ENCODE results near the gene HAUS1. TPM values are rescaled to one million over a fixed set of nuclear protein-coding genes. Genes with fewer than 3 reads are reported as not detected.

Gene HAUS1
- total RNA-seq, 1 experiment from 2014 or later, result 29.5 TPM

DNA sequence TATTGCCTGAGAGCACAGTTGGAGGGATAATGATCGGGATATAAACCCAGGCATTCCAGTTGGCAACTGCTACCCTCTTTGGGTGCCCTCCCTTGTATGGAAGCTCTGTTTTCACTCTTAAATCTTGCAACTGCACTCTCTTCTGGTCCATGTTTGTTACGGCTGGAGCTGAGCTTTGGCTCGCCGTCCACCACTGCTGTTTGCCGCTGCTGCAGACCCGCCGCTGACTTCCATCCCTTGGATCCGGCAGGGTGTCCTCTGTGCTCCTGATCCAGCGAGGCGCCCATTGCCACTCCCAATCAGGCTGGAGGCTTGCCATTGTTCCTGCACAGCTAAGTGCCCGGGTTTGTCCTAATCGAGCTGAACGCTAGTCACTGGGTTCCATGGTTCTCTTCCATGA is 60.7 kb downstream of the HAUS1 start:
- POLR2A ChIA-PET, result no interaction called here
- H3K27ac Mint-ChIP-seq (ENCODE audit: unreplicated experiment), result no peak overlapping the region
- no peaks in the 10 kb centered on the region for H3K9me3 Mint-ChIP-seq (ENCODE audit: unreplicated experiment)
- no peaks in the 10 kb centered on the region for H3K27me3 ChIP-seq (replicated peaks; ENCODE audit: control insufficient read depth, insufficient read depth, low read length)
- H3K4me1 Mint-ChIP-seq (ENCODE audit: low read depth, unreplicated experiment), result no peaks in the 10 kb centered on the region
- CTCF ChIA-PET, result interaction anchor here (0.6 kb wide), 1 partner anchor 34 kb away, joined by 4 read pairs; no protein-coding TSS in a partner anchor
- no peaks in the 10 kb centered on the region for H3K36me3 Mint-ChIP-seq (ENCODE audit: insufficient read depth, unreplicated experiment)
- no TSS peak for BruUV-seq (replicated peaks)
- TF ChIP-seq CTCF (IDR thresholded peaks at IDR 0.05; ENCODE audit: insufficient read depth in 1 of 2, low read depth in 1 of 2, low read length in 1 of 2, severe bottlenecking in 1 of 2, unreplicated experiment in 1 of 2), result no peak
- H3K4me1 ChIP-seq, result no peaks in the 10 kb centered on the region
- H3K36me3 ChIP-seq (ENCODE audit: control insufficient read depth, insufficient read depth, low read length), result no peaks in the 10 kb centered on the region
- no peaks in the 10 kb centered on the region for H3K27me3 Mint-ChIP-seq (ENCODE audit: insufficient read depth, unreplicated experiment)
- no peaks in the 10 kb centered on the region for H3K9me3 ChIP-seq
- intact Hi-C loops (cut with micrococcal nuclease; ENCODE audit: unreplicated experiment), result no loop called here
- no peak overlapping the region for H3K4me3 ChIP-seq (ENCODE audit: low read depth, low read length)
- no peak overlapping the region for H3K4me3 Mint-ChIP-seq (ENCODE audit: unreplicated experiment)
- DNase-seq, result no peak

GRCh38 chr18:46166261-46166970 is 62.2 kb downstream of the HAUS1 start:
- CTCF ChIA-PET, result no interaction called here
- Mint-ChIP-seq H3K36me3 (ENCODE audit: insufficient read depth, unreplicated experiment) (no peaks in the 10 kb centered on the region), H3K9me3 (ENCODE audit: unreplicated experiment) (no peaks in the 10 kb centered on the region), H3K27me3 (ENCODE audit: insufficient read depth, unreplicated experiment) (no peaks in the 10 kb centered on the region), H3K4me3 (ENCODE audit: unreplicated experiment) (no peak overlapping the region), H3K27ac (ENCODE audit: unreplicated experiment) (no peak overlapping the region), H3K4me1 (ENCODE audit: low read depth, unreplicated experiment) (peaks cover 2% of the 10 kb centered on the region)
- Histone ChIP-seq H3K4me3 (ENCODE audit: low read depth, low read length) (no peak overlapping the region), H3K36me3 (ENCODE audit: control insufficient read depth, insufficient read depth, low read length) (no peaks in the 10 kb centered on the region), H3K4me1 (no peaks in the 10 kb centered on the region), H3K9me3 (no peaks in the 10 kb centered on the region), H3K27me3 (replicated peaks; ENCODE audit: control insufficient read depth, insufficient read depth, low read length) (no peaks in the 10 kb centered on the region)
- DNase-seq, result no peak
- TF ChIP-seq CTCF (IDR thresholded peaks at IDR 0.05; ENCODE audit: insufficient read depth in 1 of 2, low read depth in 1 of 2, low read length in 1 of 2, severe bottlenecking in 1 of 2, unreplicated experiment in 1 of 2), result no peak
- POLR2A ChIA-PET, result no interaction called here
- intact Hi-C loops (cut with micrococcal nuclease; ENCODE audit: unreplicated experiment), result no loop called here
- BruUV-seq (replicated peaks), result no TSS peak

GRCh38 chr18:46167971-46168370 is 63.8 kb downstream of the HAUS1 start:
- ChIA-PET CTCF (no interaction called here), POLR2A (no interaction called here)
- no peak overlapping the region for H3K4me3 ChIP-seq (ENCODE audit: low read depth, low read length)
- no peaks in the 10 kb centered on the region for H3K36me3 ChIP-seq (ENCODE audit: control insufficient read depth, insufficient read depth, low read length)
- Mint-ChIP-seq H3K9me3 (ENCODE audit: unreplicated experiment) (no peaks in the 10 kb centered on the region), H3K27me3 (ENCODE audit: insufficient read depth, unreplicated experiment) (no peaks in the 10 kb centered on the region), H3K27ac (ENCODE audit: unreplicated experiment) (no peak overlapping the region), H3K4me1 (ENCODE audit: low read depth, unreplicated experiment) (peaks cover 4% of the 10 kb centered on the region), H3K4me3 (ENCODE audit: unreplicated experiment) (no peak overlapping the region), H3K36me3 (ENCODE audit: insufficient read depth, unreplicated experiment) (no peaks in the 10 kb centered on the region)
- TF ChIP-seq CTCF (IDR thresholded peaks at IDR 0.05; ENCODE audit: insufficient read depth in 1 of 2, low read depth in 1 of 2, low read length in 1 of 2, severe bottlenecking in 1 of 2, unreplicated experiment in 1 of 2), result no peak
- H3K27me3 ChIP-seq (replicated peaks; ENCODE audit: control insufficient read depth, insufficient read depth, low read length), result no peaks in the 10 kb centered on the region
- BruUV-seq (replicated peaks), result no TSS peak
- DNase-seq, result no peak
- H3K9me3 ChIP-seq, result no peaks in the 10 kb centered on the region
- H3K4me1 ChIP-seq, result no peaks in the 10 kb centered on the region
- intact Hi-C loops (cut with micrococcal nuclease; ENCODE audit: unreplicated experiment), result no loop called here
